ENCODE results near the gene SIGLEC1.

Gene SIGLEC1

DNA sequence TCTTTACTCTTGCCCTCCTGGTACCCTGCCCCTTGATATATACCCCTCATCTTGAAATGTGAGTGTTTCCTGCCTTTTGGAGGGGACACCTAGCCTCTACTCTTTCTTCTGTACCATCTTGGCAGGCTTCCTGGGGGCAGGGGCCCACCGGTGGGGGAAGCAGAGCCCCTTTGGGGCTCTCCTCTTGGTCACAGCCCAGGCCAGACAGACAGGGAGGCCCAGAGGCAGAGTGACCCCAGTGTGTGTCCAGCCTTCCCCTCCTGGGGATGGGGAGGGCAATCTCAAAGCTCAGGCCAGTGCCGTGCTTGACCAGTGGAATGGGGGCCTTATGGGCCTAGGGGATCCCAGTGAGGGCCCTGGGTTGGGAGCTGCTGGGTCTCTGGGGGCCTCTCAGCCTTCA lies 34.2 kb downstream of the SIGLEC1 start:
- no peak for DNase-seq

DNA sequence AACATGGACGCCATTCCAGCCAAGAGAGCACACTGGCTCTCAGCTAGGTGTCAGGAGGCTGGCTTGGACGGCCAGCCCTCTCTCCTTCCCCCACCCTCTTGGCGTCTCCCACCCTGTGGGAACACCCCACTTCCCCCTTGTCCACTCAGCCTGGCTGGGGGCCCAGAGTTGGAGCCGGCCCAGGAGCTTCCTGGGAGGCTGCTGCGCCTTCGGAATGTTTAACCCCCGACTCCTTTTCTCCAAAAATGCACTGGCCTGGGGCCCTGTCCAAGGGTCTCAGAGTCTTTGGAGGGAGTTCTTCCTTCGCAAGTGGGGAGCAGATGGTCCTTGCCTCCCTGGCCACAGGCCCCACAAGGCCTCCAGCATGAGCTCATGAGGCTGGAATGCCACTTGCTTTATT lies 34.7 kb downstream of the SIGLEC1 start:
- DNase-seq, result peak; percentile 41

DNA sequence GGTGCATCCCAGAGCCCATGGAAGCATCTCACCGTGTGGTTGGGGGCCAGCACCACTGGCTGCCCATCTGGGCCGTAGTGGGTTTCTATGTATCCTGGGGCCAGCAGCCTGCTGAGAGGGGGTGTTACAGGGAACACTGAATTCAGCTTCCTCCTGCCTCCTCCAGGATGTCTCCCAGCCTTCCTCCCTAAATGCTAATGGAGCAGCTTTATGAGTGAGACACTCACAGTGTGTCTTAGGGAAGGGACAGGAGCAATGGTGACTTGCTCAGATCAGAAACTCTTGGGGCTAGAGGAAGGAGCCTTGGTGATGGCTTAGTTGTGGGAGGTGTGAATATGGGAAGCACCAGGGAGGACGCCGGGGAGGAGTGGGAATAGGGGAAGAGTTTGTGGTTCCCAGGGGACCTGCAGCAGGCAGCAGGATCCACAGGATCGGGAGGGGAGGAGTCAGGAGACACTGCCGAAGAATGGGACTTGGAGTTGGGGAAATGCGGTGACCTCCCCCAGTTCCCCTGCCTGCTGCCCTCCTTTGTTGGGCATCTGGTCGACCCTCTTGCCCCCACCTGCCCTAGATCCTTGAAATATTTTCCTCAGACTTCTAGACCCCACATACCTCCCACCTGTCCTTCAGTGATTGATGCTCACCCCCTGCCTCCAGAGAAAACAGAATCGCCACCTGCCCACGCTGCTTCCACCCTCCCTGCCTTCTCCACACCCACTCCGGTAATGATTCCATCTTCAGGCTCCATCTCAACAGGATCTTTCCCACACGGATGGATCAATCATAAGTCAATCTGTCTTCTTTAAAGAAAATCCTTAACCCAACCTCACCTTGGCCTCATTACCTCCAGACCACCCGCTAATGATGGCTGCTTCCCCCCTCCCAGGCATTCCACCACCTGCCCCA lies 37.2 kb downstream of the SIGLEC1 start:
- DNase-seq, result no peak

DNA sequence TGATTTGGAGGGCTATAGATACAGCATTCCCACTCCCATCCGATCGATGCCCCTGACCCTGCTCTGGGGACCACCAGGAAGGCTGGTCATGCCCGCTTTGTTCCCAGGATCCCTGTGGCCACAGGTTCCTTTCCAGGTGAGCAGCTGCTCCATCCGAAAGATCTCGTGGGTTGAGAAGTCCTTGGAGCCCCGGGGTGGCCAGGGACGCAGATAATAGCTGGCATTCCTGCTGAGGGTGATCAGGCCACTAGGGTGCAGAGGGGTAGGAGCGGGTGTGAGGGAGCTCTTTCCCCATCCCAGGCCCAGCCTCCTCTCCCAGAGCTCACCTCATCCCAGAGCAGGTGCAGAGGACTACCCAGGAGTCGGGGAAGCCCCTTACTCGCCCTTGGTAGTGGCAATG lies 38.0 kb downstream of the SIGLEC1 start:
- no peak for DNase-seq

DNA sequence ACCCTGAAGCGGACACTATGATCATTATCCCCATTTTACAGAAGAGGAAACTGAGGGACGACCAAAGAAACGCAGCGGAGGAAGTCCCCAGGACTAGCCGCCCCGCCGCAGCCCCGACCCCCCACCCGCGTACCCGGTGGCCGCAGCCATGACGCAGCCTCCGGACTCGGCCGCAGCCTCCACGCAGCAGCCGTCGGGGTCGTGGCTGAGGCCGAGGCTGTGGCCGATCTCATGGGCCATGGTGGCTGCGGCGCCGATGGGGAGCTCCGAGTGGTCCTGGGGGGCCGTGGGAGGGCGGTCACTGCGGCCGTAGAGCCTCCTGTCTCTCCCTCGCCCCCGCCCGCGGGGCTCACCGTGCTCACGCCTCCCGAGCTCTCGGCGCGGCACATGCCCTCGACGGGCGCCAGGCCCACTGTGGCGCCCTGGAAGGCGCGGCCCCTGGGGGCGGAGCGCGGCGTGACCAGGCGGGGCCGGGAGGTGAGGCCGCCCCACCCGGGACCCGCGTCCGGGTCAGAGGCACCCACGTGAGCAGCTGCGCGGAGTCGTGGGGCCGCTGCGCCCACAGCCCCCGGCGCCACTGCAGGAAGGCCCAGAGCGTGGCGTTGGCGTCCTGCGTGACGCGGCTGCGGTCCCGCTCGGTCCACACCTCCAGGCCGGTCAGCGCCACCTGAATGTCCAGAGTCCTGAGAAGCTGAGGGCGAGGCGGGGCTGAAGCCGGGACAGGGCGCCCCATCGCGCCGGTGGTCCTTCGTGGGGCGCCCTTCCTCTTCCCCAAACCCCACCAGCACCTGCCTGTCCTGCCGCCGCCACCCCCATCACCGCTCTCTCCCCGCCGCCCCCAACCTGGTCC lies 39.0 kb downstream of the SIGLEC1 start:
- DNase-seq, result no peak

DNA sequence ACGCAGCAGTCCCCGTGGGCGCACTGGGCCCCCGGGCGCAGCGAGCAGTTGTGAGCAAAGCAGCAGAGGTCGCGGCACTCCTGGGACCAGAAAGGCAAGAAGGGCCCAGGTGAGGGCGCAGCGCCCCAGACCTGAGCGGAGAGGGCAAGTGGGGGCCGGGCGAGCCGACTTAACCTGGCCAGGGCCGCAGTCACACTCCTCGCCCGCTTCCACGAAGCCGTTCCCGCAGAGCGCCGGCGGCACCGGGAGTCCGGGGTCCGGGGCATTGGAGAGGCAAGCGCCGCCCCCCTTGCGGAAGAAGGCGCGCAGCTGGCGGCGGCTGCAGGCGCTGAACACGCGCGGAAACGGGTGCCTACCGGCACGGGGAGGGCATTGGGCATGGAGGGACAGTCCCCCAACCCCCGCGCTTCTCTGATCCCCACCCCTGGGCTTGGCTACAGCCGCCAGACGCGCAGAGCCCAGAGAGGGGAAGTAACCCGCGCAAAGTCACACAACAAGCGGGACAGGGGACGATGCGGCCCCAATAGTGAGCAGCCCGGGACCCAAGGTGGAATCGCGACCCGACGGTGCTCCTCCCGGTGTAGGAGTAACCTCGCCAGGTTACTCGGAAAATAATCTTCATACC lies 39.7 kb downstream of the SIGLEC1 start:
- no peak for DNase-seq

DNA sequence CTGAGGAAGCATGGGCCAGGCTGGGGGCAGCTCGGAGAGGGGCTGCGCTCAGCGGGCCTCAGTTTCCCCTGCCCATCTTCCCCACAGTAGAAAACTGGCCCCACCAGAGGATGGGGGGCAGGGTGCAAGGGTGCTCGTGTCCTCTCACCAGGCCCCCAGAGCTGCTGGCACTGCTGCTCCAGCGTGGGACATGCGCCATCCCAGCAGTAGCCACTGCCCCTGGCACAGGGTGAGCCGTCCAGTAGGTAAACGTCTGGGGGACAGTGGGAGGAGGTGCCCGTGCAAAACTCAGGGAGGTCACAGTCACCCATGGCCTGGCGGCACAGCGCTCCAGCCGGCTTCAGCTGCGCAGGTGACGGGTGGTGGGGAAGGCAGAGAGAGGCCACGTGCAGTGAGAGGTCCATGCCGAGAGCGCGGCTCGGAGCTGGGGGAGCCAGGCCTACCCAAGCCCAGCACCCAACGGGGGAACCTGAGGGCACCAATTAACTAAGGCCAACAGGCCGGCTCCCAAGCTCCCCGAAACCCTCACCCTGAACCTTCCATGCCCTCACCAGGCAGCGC lies 40.3 kb downstream of the SIGLEC1 start:
- DNase-seq, result no peak

DNA sequence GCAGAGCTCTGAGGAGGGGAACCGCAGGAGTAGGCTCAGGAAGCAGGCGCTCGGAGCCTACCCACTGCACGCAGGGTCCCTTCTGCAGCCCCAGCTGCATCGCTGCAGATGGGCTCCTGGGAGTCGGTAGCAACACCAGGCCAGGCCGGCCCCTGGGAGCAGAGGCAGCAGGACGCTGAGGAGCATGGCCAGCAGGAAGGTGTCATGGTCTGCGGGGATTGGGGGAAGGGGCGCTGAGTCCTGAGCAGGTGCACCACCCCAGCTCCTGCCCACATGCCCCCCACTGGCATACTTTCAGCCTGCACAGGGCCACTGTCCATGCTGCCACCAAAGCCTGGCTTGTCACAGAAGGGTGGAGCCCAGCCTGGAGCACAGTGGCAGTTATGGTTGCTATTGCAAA lies 41.5 kb downstream of the SIGLEC1 start:
- DNase-seq, result no peak

DNA sequence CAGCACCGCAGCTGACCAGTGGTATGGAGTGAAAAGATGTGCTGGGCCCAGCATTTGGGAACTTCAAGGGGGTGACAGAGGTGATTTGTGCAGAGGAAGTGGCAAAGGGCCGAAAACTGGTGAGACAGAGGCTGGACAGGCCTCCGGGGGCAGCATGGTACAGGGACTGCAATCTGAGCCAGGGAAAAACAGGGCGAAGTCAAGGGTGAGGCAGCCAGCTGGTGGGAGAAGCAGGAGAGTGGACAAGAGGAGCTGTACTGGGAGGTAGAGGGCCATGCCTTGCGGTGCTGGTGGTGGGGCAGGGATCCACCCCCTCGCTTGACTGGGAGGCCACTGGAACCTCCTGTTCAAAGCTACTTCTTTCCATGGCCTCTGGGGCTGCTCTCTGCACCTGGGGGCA lies 41.9 kb downstream of the SIGLEC1 start:
- no peak for DNase-seq

DNA sequence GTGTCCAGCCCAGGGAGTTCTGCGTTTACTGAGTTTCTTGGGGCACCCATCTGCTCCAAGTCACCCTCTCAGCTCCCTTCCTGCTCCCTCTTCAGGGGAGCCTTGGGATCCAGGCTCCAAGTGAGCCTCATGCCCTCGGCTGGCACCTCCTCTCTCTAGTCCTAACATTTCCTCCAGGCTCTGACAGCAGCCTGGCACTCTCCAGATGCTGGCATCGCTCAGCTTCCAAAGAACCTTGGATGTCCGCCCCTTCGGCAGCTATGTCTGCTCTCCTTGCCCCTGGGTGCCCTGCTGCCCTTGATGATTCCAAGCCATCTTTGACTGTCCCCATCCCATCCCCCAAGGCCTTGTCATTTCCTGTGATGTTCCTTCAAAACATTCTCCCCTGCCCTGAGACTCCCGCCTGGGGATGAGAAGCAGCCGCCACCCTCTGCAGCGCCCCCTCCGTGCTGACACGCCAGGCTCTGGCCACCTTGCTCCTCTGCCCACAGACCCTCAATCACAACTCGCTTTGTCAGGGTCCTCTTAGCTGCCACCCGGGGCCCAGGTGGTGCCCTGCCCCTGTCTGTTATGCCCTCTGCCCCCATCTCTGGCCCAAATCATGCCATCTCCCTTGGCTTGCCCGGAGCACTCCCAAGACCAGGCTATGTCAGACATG lies 42.6 kb downstream of the SIGLEC1 start:
- no peak for DNase-seq

DNA sequence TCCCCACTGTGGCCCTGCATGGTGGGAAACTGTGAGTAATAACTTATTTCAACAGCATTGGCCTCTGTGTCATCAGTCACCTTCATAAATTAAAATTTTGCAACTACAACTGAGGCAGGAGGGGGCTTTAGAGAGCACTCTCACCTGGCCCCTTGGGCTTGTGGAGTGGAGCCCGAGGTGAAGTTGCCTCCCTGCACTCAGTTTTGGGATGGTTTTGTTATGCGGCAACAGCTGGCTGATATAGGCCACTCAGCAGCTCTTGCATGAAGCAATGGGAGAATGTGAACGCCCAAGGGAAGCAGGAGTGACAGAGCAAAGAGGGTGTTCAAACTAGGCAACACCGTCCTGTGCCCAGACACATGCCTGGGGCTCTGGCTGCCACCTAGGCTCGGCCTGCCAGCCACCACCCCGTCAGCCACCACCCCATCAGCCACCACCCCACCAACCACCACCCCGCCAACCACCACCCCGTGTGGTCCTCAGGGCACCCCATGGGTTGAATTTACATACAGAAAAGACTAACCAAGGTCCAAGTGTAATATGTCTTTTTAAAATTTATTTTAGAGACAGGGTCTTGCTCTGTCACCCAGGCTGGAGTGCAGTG lies 44.9 kb downstream of the SIGLEC1 start:
- no peak for DNase-seq

DNA sequence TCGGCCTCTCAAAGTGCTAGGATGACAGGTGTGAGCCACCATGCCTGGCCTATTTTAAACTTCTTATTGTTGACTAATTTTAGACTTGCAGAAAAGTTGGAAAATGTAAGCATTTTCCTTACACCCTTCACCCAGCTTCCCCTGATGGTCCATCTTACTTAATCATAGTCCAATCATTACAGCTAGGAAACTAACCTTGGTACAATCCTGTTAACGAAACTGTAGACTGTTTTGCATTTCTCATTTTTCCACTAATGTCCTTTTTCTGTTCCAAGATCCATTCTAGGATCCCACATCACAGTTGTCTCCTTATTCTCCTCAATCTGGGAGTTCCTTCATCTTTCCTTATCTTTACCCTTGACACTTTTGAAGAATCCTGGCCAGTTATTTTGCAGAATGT lies 48.5 kb downstream of the SIGLEC1 start:
- DNase-seq, result no peak

DNA sequence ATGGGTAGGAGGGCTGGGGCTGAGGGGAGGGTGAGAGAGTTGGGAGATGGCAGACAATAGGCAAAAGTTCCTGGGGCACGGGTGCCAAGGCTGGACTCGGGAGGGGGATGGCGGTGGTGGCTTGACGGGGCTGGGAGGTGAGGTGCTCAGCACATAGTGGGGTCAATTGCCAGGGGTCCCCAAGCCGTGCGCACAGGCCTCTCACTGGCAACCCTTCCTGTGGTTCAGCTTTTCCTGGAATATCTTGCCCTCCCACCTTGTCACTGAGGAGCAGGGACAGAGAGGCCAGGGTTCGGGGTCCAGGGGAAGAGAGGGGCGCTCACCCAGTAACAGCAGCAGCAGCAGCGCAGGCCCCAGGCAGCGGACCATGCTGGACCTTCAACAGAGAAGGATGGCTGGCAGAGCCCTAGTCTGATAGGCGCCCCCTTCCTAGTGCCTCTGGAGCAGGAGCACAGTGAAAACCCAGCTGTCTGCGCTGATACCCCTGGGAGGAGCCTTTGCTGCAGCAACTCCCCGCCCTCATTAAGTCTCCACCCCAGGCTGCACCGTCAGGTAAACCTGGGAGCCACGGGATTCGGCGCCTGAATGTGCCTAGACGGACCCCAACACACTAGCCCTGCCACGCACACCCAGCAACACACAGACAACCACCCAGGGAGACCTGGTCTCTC lies 49.2 kb downstream of the SIGLEC1 start, which contains the start of gene GFRA4:
Gene GFRA4 (minus strand): TSS at position 369 of the 671 bp plus-strand sequence. CDS start 0 bp downstream, at position 369.
- DNase-seq, result no peak

Measured in fibroblast of skin of right quadriceps (primary cell).